ENCODE results near the gene NCF2.
A peak's percentile ranks its signal among the peaks of the same experiment; 100 is the strongest.

Gene NCF2

GRCh38 chr1:183584147-183584546 is 6.1 kb downstream of the NCF2 start:
- no peak for DNase-seq (ENCODE audit: low spot score)

GRCh38 chr1:183583466-183583865 is 6.8 kb downstream of the NCF2 start:
- DNase-seq (ENCODE audit: low spot score), result no peak

- DNase-seq (ENCODE audit: low spot score), result no peak
These were observed 8.1 kb downstream of the NCF2 start for GRCh38 chr1:183582021-183582713.

- DNase-seq (ENCODE audit: low spot score), result no peak
These were observed 10.0 kb downstream of the NCF2 start for GRCh38 chr1:183580281-183580682.

- DNase-seq (ENCODE audit: low spot score), result no peak
These were observed 11.4 kb downstream of the NCF2 start for GRCh38 chr1:183578856-183579255.

- no peak for DNase-seq (ENCODE audit: low spot score)
These were observed 12.3 kb downstream of the NCF2 start for GRCh38 chr1:183577897-183578465.

- no peak for DNase-seq (ENCODE audit: low spot score)
These were observed 13.7 kb downstream of the NCF2 start for GRCh38 chr1:183576537-183576936.

- no peak for DNase-seq (ENCODE audit: low spot score)
These were observed 14.7 kb downstream of the NCF2 start for GRCh38 chr1:183575606-183576005.

GRCh38 chr1:183572721-183573120 is 17.5 kb downstream of the NCF2 start:
- DNase-seq (ENCODE audit: low spot score), result no peak

- no peak for DNase-seq (ENCODE audit: low spot score)
These were observed 18.5 kb downstream of the NCF2 start for GRCh38 chr1:183571678-183572268.

GRCh38 chr1:183570451-183570850 is 19.8 kb downstream of the NCF2 start:
- DNase-seq (ENCODE audit: low spot score), result no peak

GRCh38 chr1:183569801-183570200 is 20.5 kb downstream of the NCF2 start:
- DNase-seq (ENCODE audit: low spot score), result no peak

- DNase-seq (ENCODE audit: low spot score), result no peak
These were observed 21.1 kb downstream of the NCF2 start for GRCh38 chr1:183569141-183569540.

- DNase-seq (ENCODE audit: low spot score), result no peak
These were observed 21.9 kb downstream of the NCF2 start for GRCh38 chr1:183568176-183569021.

GRCh38 chr1:183567584-183567983 is 22.7 kb downstream of the NCF2 start:
- peak; percentile 46 for DNase-seq (ENCODE audit: low spot score)

GRCh38 chr1:183566026-183566425 is 24.2 kb downstream of the NCF2 start:
- no peak for DNase-seq (ENCODE audit: low spot score)

- no peak for DNase-seq (ENCODE audit: low spot score)
These were observed 25.0 kb downstream of the NCF2 start for GRCh38 chr1:183565261-183565660.

- DNase-seq (ENCODE audit: low spot score), result no peak
These were observed 27.6 kb downstream of the NCF2 start for GRCh38 chr1:183562701-183563100.

GRCh38 chr1:183559061-183559460 is 31.2 kb downstream of the NCF2 start:
- DNase-seq (ENCODE audit: low spot score), result no peak

- DNase-seq (ENCODE audit: low spot score), result no peak
These were observed 35.7 kb downstream of the NCF2 start for GRCh38 chr1:183554577-183554976.

- no peak for DNase-seq (ENCODE audit: low spot score)
These were observed 36.5 kb downstream of the NCF2 start for GRCh38 chr1:183553764-183554163.

GRCh38 chr1:183553331-183553730 is 36.9 kb downstream of the NCF2 start:
- DNase-seq (ENCODE audit: low spot score), result no peak

- DNase-seq (ENCODE audit: low spot score), result no peak
These were observed 37.4 kb downstream of the NCF2 start for GRCh38 chr1:183552891-183553290.
